Measurements from ENCODE around the gene DMD. TPM values are rescaled to one million over a fixed set of nuclear protein-coding genes. Genes with fewer than 3 reads are reported as not detected.

The DMD gene
- total RNA-seq, 2 donors from 2014 or later: 0.32 to 1.8 TPM

DNA sequence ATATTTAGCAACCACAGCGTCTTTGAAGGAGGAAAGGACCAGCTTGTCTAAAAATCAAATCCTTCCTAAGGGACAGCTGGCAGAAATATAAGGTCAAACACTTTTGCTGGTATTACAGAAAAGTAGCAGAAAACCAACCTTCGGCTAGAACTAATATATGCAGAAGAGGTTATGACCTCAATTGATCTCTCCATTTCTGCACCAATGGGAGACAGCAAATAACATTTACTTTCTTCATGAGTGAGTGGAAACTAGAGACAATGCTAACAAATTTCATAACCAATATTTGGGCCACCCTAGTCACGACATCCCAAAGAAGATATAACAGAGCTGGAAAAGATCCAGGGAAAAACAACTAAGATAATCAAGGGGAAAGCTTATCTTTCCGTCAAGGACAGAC lies 1892.5 kb downstream of the DMD start:
- DNase-seq: no peak
- Mint-ChIP-seq H3K4me3 (no peak overlapping the region), H3K27me3 (no peaks in the 10 kb centered on the region), H3K4me1 (no peaks in the 10 kb centered on the region), H3K27ac (no peak overlapping the region), H3K36me3 (ENCODE audit: low read depth) (no peaks in the 10 kb centered on the region)
- ATAC-seq: no peak
- no peaks in the 10 kb centered on the region for H3K9me3 ChIP-seq (ENCODE audit: control insufficient read depth, low read length, poor library complexity, severe bottlenecking)

- H3K36me3 Mint-ChIP-seq (ENCODE audit: low read depth): no peaks in the 10 kb centered on the region
- H3K9me3 ChIP-seq (ENCODE audit: control insufficient read depth, low read length, poor library complexity, severe bottlenecking): no peaks in the 10 kb centered on the region
- DNase-seq (no peak), ATAC-seq (no peak)
- H3K27ac Mint-ChIP-seq: no peak overlapping the region
- H3K27me3 Mint-ChIP-seq: no peaks in the 10 kb centered on the region
- no peaks in the 10 kb centered on the region for H3K4me1 Mint-ChIP-seq
- H3K4me3 Mint-ChIP-seq: no peak overlapping the region
Observed at GRCh38 chrX:31316340-31316991, 1894.9 kb downstream of the DMD start.

- ATAC-seq (no peak), DNase-seq (no peak)
- Mint-ChIP-seq H3K4me3 (no peak overlapping the region), H3K27ac (no peak overlapping the region), H3K4me1 (no peaks in the 10 kb centered on the region), H3K27me3 (no peaks in the 10 kb centered on the region), H3K36me3 (ENCODE audit: low read depth) (no peaks in the 10 kb centered on the region)
- no peaks in the 10 kb centered on the region for H3K9me3 ChIP-seq (ENCODE audit: control insufficient read depth, low read length, poor library complexity, severe bottlenecking)
Observed at GRCh38 chrX:31314921-31315320, 1896.4 kb downstream of the DMD start.

- no peaks in the 10 kb centered on the region for H3K4me1 Mint-ChIP-seq
- no peak for DNase-seq
- ATAC-seq: no peak
- H3K27ac Mint-ChIP-seq: no peak overlapping the region
- no peak overlapping the region for H3K4me3 Mint-ChIP-seq
- no peaks in the 10 kb centered on the region for H3K27me3 Mint-ChIP-seq
- H3K9me3 ChIP-seq (ENCODE audit: control insufficient read depth, low read length, poor library complexity, severe bottlenecking): no peaks in the 10 kb centered on the region
- H3K36me3 Mint-ChIP-seq (ENCODE audit: low read depth): no peaks in the 10 kb centered on the region
Observed at GRCh38 chrX:31307952-31308351, 1903.4 kb downstream of the DMD start.

DNA sequence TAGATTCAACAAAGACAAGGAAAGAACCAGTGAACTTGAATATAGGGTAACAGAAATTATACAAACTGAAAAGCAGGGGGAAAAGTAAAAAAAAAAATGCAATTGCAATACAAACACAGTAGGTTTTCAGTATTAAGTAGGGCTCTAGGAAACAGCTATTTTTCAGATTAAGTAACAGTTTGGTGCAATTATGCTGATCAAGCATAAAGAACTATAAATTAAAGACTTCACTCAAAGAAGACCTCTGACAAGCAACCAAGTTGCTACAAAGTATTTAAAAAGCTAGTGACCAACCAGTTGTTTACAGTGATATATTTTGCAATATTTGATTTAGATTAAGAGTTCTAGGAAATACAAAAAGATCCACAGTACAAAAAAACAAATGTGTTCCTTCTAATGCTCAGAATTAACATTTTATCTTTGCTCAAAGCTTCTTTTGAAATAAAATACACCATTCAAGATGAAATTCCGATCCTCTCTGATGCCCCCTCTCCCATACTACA lies 1908.7 kb downstream of the DMD start:
- H3K27ac Mint-ChIP-seq: no peak overlapping the region
- no peak overlapping the region for H3K4me3 Mint-ChIP-seq
- H3K4me1 Mint-ChIP-seq: no peaks in the 10 kb centered on the region
- DNase-seq (no peak), ATAC-seq (no peak)
- no peaks in the 10 kb centered on the region for H3K36me3 Mint-ChIP-seq (ENCODE audit: low read depth)
- no peaks in the 10 kb centered on the region for H3K27me3 Mint-ChIP-seq
- no peaks in the 10 kb centered on the region for H3K9me3 ChIP-seq (ENCODE audit: control insufficient read depth, low read length, poor library complexity, severe bottlenecking)

DNA sequence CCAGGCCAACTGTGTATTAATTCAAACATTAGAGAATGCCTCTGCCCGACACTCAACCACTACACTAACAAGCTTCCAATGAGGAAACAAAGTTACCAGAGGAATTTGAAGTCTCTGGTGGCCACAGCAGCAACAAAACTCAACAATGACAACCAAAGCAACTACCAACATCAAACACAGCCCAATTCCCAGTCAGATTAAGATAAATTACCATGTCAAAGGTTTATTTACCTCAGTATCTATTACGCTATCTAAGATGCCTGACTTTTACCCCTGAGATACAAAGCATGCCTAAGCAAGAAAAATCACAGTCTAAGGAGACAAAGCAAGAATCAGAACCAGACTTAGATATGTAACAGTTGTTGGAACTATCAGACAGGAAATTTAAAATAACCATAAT lies 1909.4 kb downstream of the DMD start:
- no peak overlapping the region for H3K4me3 Mint-ChIP-seq
- ATAC-seq: no peak
- H3K27ac Mint-ChIP-seq: no peak overlapping the region
- DNase-seq: no peak
- no peaks in the 10 kb centered on the region for H3K9me3 ChIP-seq (ENCODE audit: control insufficient read depth, low read length, poor library complexity, severe bottlenecking)
- H3K4me1 Mint-ChIP-seq: no peaks in the 10 kb centered on the region
- H3K36me3 Mint-ChIP-seq (ENCODE audit: low read depth): no peaks in the 10 kb centered on the region
- H3K27me3 Mint-ChIP-seq: no peaks in the 10 kb centered on the region

DNA sequence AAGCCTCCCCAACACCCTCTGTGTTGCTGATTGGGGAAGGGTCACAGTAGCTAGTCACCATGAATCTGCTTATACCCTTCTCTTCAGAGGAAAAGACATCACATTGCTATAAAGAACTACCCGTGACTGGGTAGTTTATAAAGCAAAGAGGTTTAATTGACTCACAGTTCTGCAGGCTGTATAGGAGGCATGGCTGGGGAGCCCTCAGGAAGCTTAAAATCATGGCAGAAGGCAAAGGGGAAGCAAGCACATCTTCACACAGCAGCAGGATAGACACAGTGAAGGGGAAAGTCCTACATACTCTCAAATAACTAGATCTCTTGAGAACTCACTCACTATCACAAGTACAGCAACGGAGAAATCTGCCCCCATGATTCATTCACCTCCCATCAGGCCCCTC lies 1910.1 kb downstream of the DMD start:
- H3K36me3 Mint-ChIP-seq (ENCODE audit: low read depth): no peaks in the 10 kb centered on the region
- ATAC-seq (no peak), DNase-seq (no peak)
- no peak overlapping the region for H3K27ac Mint-ChIP-seq
- H3K9me3 ChIP-seq (ENCODE audit: control insufficient read depth, low read length, poor library complexity, severe bottlenecking): no peaks in the 10 kb centered on the region
- H3K27me3 Mint-ChIP-seq: no peaks in the 10 kb centered on the region
- no peaks in the 10 kb centered on the region for H3K4me1 Mint-ChIP-seq
- no peak overlapping the region for H3K4me3 Mint-ChIP-seq

DNA sequence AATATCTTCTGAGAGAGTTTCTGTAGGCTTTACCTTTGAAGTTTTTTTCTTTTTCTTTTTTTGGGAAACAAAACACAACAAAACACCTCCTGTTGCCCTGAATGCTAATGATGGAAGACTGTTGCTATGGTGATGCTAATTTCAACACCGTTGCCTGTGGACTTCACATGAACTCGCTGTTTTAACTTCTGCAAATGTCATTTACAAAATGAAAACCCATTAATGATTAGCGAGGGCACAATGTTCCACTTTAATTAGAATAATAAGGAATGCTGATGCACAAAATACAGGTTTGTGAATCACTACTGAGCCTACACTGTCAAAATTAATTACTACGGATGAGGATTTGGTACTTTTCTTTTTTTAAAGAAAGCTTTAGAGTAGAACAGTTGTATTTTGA lies 1912.4 kb downstream of the DMD start:
- ATAC-seq (no peak), DNase-seq (no peak)
- Mint-ChIP-seq H3K4me1 (no peaks in the 10 kb centered on the region), H3K27ac (no peak overlapping the region), H3K4me3 (no peak overlapping the region), H3K27me3 (no peaks in the 10 kb centered on the region), H3K36me3 (ENCODE audit: low read depth) (no peaks in the 10 kb centered on the region)
- H3K9me3 ChIP-seq (ENCODE audit: control insufficient read depth, low read length, poor library complexity, severe bottlenecking): no peaks in the 10 kb centered on the region

- Mint-ChIP-seq H3K36me3 (ENCODE audit: low read depth) (no peaks in the 10 kb centered on the region), H3K4me3 (no peak overlapping the region), H3K27me3 (no peaks in the 10 kb centered on the region), H3K4me1 (no peaks in the 10 kb centered on the region), H3K27ac (no peak overlapping the region)
- no peak for ATAC-seq
- no peaks in the 10 kb centered on the region for H3K9me3 ChIP-seq (ENCODE audit: control insufficient read depth, low read length, poor library complexity, severe bottlenecking)
- no peak for DNase-seq
Observed at GRCh38 chrX:31297881-31298280, 1913.5 kb downstream of the DMD start.

DNA sequence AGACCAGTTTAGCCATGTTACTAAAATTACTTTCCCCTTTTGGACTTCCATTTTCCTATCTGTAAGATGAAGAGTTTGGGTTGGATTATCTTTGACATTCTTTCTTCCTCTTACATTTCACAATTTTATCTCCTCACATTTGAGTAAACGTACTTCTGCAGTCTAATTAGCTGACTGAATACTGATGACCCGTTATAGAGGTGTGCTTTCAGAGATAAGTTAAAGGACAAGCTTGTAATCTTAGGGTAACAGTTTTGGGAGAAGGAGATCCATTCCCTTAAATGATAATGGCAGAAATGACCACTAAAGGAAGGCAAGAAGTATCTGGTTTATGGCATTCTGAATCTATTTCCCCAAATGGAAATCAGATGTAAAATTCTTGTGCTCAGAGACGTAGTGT lies 1916.9 kb downstream of the DMD start:
- Mint-ChIP-seq H3K27ac (no peak overlapping the region), H3K4me1 (no peaks in the 10 kb centered on the region), H3K36me3 (ENCODE audit: low read depth) (no peaks in the 10 kb centered on the region), H3K4me3 (no peak overlapping the region), H3K27me3 (no peaks in the 10 kb centered on the region)
- ATAC-seq (no peak), DNase-seq (no peak)
- H3K9me3 ChIP-seq (ENCODE audit: control insufficient read depth, low read length, poor library complexity, severe bottlenecking): no peaks in the 10 kb centered on the region

DNA sequence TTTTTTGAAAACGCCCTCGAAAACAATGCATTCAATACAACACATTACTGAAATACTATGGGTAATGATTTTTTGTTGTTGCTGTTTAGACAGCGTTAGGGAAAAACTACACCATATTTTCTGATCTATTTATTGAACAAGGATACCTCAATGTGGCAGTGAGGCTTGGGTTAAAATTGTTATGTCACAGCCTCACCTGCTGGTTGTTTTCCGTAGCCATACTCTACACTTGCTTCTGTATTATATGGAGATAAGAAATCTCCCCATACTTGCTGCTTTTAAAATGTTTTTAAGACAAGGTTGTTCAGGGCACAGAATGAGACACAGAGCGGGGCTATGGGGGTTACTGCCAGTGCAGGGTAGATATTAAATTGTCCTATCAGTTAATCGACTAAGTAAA lies 1917.9 kb downstream of the DMD start:
- DNase-seq: no peak
- no peaks in the 10 kb centered on the region for H3K9me3 ChIP-seq (ENCODE audit: control insufficient read depth, low read length, poor library complexity, severe bottlenecking)
- no peaks in the 10 kb centered on the region for H3K36me3 Mint-ChIP-seq (ENCODE audit: low read depth)
- H3K27ac Mint-ChIP-seq: no peak overlapping the region
- no peaks in the 10 kb centered on the region for H3K27me3 Mint-ChIP-seq
- H3K4me3 Mint-ChIP-seq: no peak overlapping the region
- H3K4me1 Mint-ChIP-seq: no peaks in the 10 kb centered on the region
- no peak for ATAC-seq

DNA sequence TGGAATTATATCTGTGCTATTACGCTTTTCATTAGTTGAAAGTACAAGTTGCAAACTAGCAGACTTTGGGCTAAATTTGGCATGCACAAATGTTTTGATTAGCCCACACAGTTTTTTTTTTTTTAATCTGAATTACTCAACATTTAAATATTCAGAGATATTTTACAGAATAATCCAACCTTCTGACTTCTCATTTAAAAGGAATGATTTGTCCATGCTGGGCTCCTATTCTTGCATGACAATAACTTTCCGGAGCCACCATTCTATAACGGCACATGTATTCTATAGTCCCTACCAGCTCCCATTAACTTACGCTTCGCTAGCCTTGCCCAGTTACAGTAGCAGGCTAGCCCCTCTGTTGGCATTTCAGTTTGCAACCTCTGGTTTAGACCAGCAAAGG lies 1920.2 kb downstream of the DMD start:
- no peak overlapping the region for H3K27ac Mint-ChIP-seq
- H3K9me3 ChIP-seq (ENCODE audit: control insufficient read depth, low read length, poor library complexity, severe bottlenecking): no peaks in the 10 kb centered on the region
- no peaks in the 10 kb centered on the region for H3K4me1 Mint-ChIP-seq
- no peaks in the 10 kb centered on the region for H3K27me3 Mint-ChIP-seq
- H3K4me3 Mint-ChIP-seq: no peak overlapping the region
- DNase-seq (no peak), ATAC-seq (no peak)
- H3K36me3 Mint-ChIP-seq (ENCODE audit: low read depth): no peaks in the 10 kb centered on the region

DNA sequence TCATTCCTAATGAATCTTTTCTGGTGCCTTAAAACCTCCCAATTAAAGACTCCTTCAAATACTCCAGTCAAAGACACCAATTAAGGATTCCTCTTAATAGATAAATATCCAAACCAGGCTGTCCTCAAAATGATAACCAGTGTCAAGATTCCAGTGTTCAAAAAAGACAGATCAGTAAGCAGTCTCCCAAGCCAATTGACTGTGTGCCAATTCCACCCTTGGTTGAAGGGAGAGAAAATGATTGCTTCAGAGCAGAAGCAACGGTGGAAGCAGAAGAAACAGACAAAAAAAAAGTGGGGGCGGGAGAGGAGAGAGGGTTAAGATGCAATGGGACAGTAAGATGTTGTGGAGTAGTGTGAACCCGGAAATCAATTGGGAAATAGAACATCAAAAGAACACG lies 1923.5 kb downstream of the DMD start:
- no peak overlapping the region for H3K4me3 Mint-ChIP-seq
- DNase-seq (no peak), ATAC-seq (no peak)
- no peaks in the 10 kb centered on the region for H3K36me3 Mint-ChIP-seq (ENCODE audit: low read depth)
- no peaks in the 10 kb centered on the region for H3K27me3 Mint-ChIP-seq
- no peak overlapping the region for H3K27ac Mint-ChIP-seq
- H3K9me3 ChIP-seq (ENCODE audit: control insufficient read depth, low read length, poor library complexity, severe bottlenecking): no peaks in the 10 kb centered on the region
- no peaks in the 10 kb centered on the region for H3K4me1 Mint-ChIP-seq

DNA sequence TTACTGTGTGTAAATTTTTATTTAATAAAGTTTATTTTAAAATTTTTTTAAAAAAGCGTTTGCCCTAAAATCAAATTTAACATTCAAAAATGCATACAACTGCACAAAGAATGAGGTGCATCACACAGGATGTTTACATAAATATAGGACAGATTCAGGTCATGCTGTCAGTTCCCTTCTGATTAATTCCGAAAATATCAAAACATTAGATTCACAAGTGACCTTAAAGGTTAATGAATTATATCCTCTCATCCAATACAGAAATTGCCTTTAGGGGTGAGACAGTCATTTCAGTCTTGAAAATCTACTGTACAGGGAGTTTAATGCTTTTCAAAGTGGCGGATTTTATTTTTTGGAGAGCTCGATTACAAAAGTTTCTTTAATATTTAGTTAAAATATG lies 1930.8 kb downstream of the DMD start:
- H3K27me3 Mint-ChIP-seq: no peaks in the 10 kb centered on the region
- no peaks in the 10 kb centered on the region for H3K36me3 Mint-ChIP-seq (ENCODE audit: low read depth)
- H3K9me3 ChIP-seq (ENCODE audit: control insufficient read depth, low read length, poor library complexity, severe bottlenecking): no peaks in the 10 kb centered on the region
- H3K4me3 Mint-ChIP-seq: no peak overlapping the region
- H3K27ac Mint-ChIP-seq: no peak overlapping the region
- no peak for DNase-seq
- no peaks in the 10 kb centered on the region for H3K4me1 Mint-ChIP-seq
- ATAC-seq: no peak

Data from T-helper 17 cell (primary cell).